ENCODE results near the gene HYAL3. TPM values are rescaled to one million over a fixed set of nuclear protein-coding genes. Genes with fewer than 3 reads are reported as not detected.

The HYAL3 gene
- total RNA-seq, 4 donors from 2014 or later, result 1.2 to 17.9 (median 1.8) TPM

- peak overlapping the region in 1 of 4 donors; percentile 31 for H3K4me3 ChIP-seq
- peaks cover 0 to 38% (median 18%) of the 10 kb centered on the region in 4 donors for H3K4me1 ChIP-seq
- H3K9me3 ChIP-seq, result no peaks in the 10 kb centered on the region
- TF ChIP-seq CTCF (IDR thresholded peaks at IDR 0.05) (no peak), EP300 (IDR thresholded peaks at IDR 0.05) (no peak), POLR2A (IDR thresholded peaks at IDR 0.05) (no peak)
- H3K27ac ChIP-seq, result peak overlapping the region; percentile 58 to 93 (median 82)
- H3K27me3 ChIP-seq, result no peaks in the 10 kb centered on the region
- 72 to 74% methylated on average over 10 of the region's 12 CpGs for WGBS, 2 donors
- H3K36me3 ChIP-seq, result peaks cover 0 to 39% (median 9%) of the 10 kb centered on the region in 3 donors
- no peak for DNase-seq (ENCODE audit: low spot score in 2 of 2)
These were observed 6.0 kb downstream of the HYAL3 start for GRCh38 chr3:50293079-50293801.

- Histone ChIP-seq H3K4me3 (peak within 1 kb of the TSS; percentile 67 to 94 (median 85)), H3K36me3 (peaks cover 0 to 44% (median 15%) of the 10 kb centered on the region in 3 donors), H3K27me3 (no peaks in the 10 kb centered on the region), H3K27ac (peak within 1 kb of the TSS; percentile 58 to 93 (median 84)), H3K4me1 (peaks cover 0 to 29% (median 14%) of the 10 kb centered on the region in 4 donors), H3K9me3 (no peaks in the 10 kb centered on the region)
- WGBS, 2 donors, result 0% methylated on average over 35 to 48 of the region's 67 CpGs
- peak; percentile 91 to 94 for DNase-seq (ENCODE audit: low spot score in 2 of 2)
- TF ChIP-seq CTCF (IDR thresholded peaks at IDR 0.05), result peak in 1 of 5 experiments; percentile 43
- peak; percentile 70 to 75 for TF ChIP-seq POLR2A (IDR thresholded peaks at IDR 0.05)
- peak; percentile 92 to 98 for TF ChIP-seq EP300 (IDR thresholded peaks at IDR 0.05)
These were observed 6.8 kb downstream of the HYAL3 start, which contains the start of gene IFRD2 for GRCh38 chr3:50292159-50293078. IFRD2 (minus strand) TSS chr3:50292429; CDS start chr3:50292274, 155 bp downstream.

GRCh38 chr3:50290161-50290641 lies 9.0 kb downstream of the HYAL3 start:
- no peak overlapping the region for H3K4me3 ChIP-seq
- no peaks in the 10 kb centered on the region for H3K9me3 ChIP-seq
- H3K4me1 ChIP-seq, result peaks cover 0 to 29% (median 14%) of the 10 kb centered on the region in 4 donors
- H3K27ac ChIP-seq, result no peak overlapping the region
- TF ChIP-seq EP300 (IDR thresholded peaks at IDR 0.05), result no peak
- no peak for TF ChIP-seq CTCF (IDR thresholded peaks at IDR 0.05)
- no peak for TF ChIP-seq POLR2A (IDR thresholded peaks at IDR 0.05)
- H3K27me3 ChIP-seq, result no peaks in the 10 kb centered on the region
- no peak for DNase-seq (ENCODE audit: low spot score in 2 of 2)
- peaks cover 0 to 46% (median 15%) of the 10 kb centered on the region in 3 donors for H3K36me3 ChIP-seq
- WGBS, 2 donors, result 87 to 90% methylated on average over 14 to 16 of the region's 16 CpGs

GRCh38 chr3:50289130-50289529 lies 10.1 kb downstream of the HYAL3 start:
- DNase-seq (ENCODE audit: low spot score in 2 of 2), result no peak
- H3K27me3 ChIP-seq, result no peaks in the 10 kb centered on the region
- H3K27ac ChIP-seq, result no peak overlapping the region
- no peak overlapping the region for H3K4me3 ChIP-seq
- peaks cover 0 to 46% (median 15%) of the 10 kb centered on the region in 3 donors for H3K36me3 ChIP-seq
- H3K4me1 ChIP-seq, result peaks cover 0 to 29% (median 14%) of the 10 kb centered on the region in 4 donors
- H3K9me3 ChIP-seq, result no peaks in the 10 kb centered on the region
- WGBS, 2 donors, result 94 to 96% methylated on average over 6 of the region's 6 CpGs
- no peak for TF ChIP-seq CTCF (IDR thresholded peaks at IDR 0.05)

Data from tibial nerve (tissue), 4 donors.